ENCODE data around the gene PVRIG. TPM values are rescaled to one million over a fixed set of nuclear protein-coding genes. Genes with fewer than 3 reads are reported as not detected.
"Not testable (repeated sequence)": the region's sequence is repeated elsewhere in the genome, so short reads cannot be mapped to it uniquely, and the experiment has no call there.

PVRIG gene
- polyA plus RNA-seq, 1 experiment, result not detected

DNA sequence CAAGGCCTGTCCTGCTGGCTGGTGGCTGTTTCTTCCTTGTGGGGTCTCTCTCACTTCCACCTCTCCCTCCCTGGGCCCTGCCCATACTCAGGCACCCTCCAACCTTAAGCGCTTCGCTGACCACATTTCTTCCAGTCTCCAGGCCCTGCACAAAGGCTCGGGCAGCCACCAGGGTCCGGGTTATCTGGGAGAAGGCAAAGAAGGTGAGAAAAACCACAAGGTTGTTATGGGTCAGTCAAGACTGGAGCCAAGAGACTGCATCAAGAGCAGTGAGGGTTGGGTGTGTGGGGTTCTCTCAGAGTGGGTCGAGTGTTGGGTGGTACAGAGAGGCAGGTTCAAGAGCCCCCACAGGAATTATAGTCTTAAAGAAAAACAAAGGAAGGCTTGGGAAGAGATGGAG, 45.2 kb upstream of the PVRIG start:
- H3K4me3 ChIP-seq (ENCODE audit: low read depth, low read length), result no peak overlapping the region
- H3K36me3 ChIP-seq (ENCODE audit: control insufficient read depth, insufficient read depth, low read length), result no peaks in the 10 kb centered on the region
- CTCF ChIA-PET, result no interaction called here
- TF ChIP-seq, protein P1, sequence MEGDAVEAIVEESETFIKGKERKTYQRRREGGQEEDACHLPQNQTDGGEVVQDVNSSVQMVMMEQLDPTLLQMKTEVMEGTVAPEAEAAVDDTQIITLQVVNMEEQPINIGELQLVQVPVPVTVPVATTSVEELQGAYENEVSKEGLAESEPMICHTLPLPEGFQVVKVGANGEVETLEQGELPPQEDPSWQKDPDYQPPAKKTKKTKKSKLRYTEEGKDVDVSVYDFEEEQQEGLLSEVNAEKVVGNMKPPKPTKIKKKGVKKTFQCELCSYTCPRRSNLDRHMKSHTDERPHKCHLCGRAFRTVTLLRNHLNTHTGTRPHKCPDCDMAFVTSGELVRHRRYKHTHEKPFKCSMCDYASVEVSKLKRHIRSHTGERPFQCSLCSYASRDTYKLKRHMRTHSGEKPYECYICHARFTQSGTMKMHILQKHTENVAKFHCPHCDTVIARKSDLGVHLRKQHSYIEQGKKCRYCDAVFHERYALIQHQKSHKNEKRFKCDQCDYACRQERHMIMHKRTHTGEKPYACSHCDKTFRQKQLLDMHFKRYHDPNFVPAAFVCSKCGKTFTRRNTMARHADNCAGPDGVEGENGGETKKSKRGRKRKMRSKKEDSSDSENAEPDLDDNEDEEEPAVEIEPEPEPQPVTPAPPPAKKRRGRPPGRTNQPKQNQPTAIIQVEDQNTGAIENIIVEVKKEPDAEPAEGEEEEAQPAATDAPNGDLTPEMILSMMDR (IDR thresholded peaks at IDR 0.05; ENCODE audit: insufficient read depth, low read depth, low read length), result no peak
- no peak for DNase-seq (ENCODE audit: low read depth)
- POLR2A ChIA-PET, result no interaction called here
- H3K27me3 ChIP-seq (ENCODE audit: control insufficient read depth, insufficient read depth, low read length), result no peaks in the 10 kb centered on the region

DNA sequence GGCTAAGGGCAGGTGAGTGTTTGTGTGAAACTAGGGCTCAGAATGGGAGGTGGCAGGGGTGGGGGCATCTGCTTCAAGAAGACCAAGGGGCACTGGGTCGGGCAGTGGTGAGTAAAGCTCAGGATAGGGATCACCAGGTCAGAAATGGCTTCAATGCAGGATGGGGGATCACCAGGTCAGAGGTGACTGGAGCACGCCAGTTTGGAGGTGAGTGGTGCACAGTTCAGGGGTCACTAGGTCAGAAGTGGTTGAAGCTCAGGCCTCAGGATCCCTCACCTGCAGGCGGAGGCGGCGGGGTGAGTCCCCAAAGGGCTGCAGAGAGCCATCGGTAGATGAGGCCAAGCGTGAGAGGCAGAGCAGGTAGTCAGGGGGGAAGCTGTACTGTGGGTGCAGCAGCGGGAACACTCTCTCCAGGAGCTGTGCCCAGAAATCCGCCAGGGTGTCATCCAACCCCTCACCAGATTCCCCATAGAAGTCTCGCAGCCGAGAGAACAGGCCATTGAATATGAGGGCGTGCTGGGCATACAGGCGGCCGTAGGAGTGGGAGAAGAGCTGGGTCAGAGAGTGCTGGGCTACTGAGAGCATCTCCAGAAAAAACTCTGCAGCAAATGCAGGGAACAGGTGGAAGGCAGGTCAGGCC, 44.3 kb upstream of the PVRIG start:
- TF ChIP-seq, protein P1 (IDR thresholded peaks at IDR 0.05; ENCODE audit: insufficient read depth, low read depth, low read length), result no peak
- POLR2A ChIA-PET, result no interaction called here
- no peak for DNase-seq (ENCODE audit: low read depth)
- CTCF ChIA-PET, result no interaction called here
- H3K4me3 ChIP-seq (ENCODE audit: low read depth, low read length), result no peak overlapping the region
- H3K27me3 ChIP-seq (ENCODE audit: control insufficient read depth, insufficient read depth, low read length), result no peaks in the 10 kb centered on the region
- H3K36me3 ChIP-seq (ENCODE audit: control insufficient read depth, insufficient read depth, low read length), result no peaks in the 10 kb centered on the region

DNA sequence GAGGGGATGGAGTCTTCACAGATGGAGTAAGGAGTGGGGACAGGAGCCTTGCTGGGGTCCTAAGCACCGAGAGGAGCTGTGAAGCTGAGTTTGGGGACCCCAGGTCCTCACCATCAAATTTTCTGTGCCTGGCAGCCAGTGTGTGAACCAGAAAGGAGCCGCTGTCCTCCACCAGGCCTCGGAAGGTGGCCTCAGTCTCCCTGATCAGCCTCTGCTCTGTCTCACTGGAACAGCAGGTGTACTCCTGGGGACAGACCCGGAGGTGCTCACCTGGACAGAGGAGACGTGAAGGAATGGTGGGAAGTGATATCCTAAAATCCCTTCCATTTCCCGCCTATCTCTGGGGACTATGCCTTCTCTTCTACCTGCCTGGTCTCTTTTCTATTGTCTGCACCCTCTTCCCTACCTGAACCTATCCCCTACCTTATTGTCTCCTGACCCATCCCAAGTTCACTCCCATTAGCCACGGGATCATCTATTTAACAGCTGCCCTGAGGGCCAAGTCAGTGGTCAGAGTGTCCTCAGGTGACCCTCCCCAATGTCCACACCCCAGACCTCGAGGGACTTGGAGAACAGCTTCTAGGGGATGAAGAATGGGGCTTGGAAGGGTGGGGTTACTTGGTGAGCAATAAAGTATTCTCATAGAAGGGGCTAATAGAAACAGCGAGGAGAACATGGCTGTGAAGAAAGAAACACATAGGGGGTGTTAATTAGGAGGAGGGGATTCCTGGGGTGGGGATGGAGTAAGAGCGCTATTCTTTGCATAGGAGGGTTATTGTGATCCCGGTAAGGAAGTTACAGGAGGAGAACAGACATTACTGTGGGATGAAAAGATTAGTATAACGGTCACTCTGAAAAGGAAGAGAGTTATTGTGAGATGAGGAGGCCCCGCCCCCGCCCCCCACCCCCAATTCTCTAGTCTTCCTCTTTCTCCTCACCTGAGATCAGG, 43.4 kb upstream of the PVRIG start:
- DNase-seq (ENCODE audit: low read depth), result no peak
- CTCF ChIA-PET, result interaction anchor here (1.1 to 1.4 kb wide), 2 partner anchors 16 to 43 kb away, joined by 3 read pairs; no protein-coding TSS in a partner anchor
- Histone ChIP-seq H3K4me3 (ENCODE audit: low read depth, low read length) (peak overlapping the region; percentile 49), H3K27me3 (ENCODE audit: control insufficient read depth, insufficient read depth, low read length) (no peaks in the 10 kb centered on the region), H3K36me3 (ENCODE audit: control insufficient read depth, insufficient read depth, low read length) (no peaks in the 10 kb centered on the region)
- POLR2A ChIA-PET, result interaction anchor here (0.6 to 1.4 kb wide), 2 partner anchors 8 to 66 kb away, joined by 7 to 15 read pairs; partner anchors contain the start of gene GAL3ST4
- TF ChIP-seq, protein P1 (IDR thresholded peaks at IDR 0.05; ENCODE audit: insufficient read depth, low read depth, low read length), result no peak

DNA sequence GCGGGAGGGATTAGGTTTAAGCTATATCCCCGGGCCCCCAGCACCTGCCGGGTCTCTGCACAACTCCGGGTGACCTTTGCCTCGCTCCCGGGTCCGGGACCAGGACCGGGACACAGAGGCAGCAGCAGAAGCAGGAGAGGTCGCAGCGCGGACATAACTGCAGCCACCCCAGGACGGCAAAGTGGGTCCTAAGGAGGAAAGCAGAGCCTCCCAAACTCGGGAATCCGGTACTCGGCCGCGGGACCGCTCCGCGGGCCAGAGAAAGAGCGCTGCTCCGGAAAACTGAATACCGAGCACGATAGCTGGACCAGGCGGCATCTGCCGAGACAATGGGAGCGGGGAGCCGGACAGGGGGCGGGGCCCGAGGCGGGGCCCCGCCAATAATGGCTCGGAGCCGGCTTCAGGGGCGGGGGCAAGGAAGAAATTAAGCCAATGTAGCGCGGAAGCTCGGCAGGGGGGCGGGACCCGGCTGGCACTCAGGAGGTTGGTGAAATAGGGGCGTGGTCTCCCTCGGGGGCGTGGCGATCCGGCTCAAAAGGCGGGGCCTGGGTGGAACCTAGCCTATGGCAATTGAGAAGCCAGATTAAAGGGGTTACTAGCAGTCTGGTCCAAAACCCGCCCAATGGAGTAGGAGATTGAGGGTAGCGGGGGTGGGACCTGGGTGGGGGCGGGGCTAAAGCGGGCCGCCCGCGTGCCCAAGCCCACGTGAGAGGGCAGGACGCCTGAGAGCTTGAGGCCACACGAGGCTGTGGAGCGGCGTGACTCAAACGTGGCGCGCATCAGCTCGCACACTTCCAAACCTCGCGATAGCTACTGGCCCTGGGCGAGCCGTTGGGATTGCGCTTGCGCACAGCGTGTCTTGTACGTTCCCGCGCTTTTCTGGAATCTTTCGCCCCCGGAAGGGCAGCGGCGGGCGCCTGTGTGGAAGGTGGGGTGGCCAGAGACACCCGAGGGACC, 42.4 kb upstream of the PVRIG start, which contains the start of the genes GPC2 and STAG3:
TSS of gene GPC2 (minus strand) at position 337 of the 957 bp plus-strand sequence. CDS start at position 155, 182 bp downstream.
TSS of gene STAG3 (plus strand) at position 874 of the 957 bp plus-strand sequence. CDS start 2,639 bp downstream, outside the sequence.
- TF ChIP-seq, protein P1 (IDR thresholded peaks at IDR 0.05; ENCODE audit: insufficient read depth, low read depth, low read length), result no peak
- no peaks in the 10 kb centered on the region for H3K36me3 ChIP-seq (ENCODE audit: control insufficient read depth, insufficient read depth, low read length)
- no peaks in the 10 kb centered on the region for H3K27me3 ChIP-seq (ENCODE audit: control insufficient read depth, insufficient read depth, low read length)
- DNase-seq (ENCODE audit: low read depth), result peak; percentile 75
- ChIA-PET POLR2A (interaction anchor here (0.5 to 1.4 kb wide), 3 partner anchors 9 to 89 kb away, joined by 3 to 15 read pairs (median 7); partner anchors contain the start of genes COPS6 and GAL3ST4), CTCF (interaction anchor here (0.8 to 1.4 kb wide), 4 partner anchors 9 to 44 kb away, joined by 3 to 5 read pairs (median 4); partner anchors contain the start of gene GAL3ST4)
- H3K4me3 ChIP-seq (ENCODE audit: low read depth, low read length), result peak within 1 kb of the TSS; percentile 49

DNA sequence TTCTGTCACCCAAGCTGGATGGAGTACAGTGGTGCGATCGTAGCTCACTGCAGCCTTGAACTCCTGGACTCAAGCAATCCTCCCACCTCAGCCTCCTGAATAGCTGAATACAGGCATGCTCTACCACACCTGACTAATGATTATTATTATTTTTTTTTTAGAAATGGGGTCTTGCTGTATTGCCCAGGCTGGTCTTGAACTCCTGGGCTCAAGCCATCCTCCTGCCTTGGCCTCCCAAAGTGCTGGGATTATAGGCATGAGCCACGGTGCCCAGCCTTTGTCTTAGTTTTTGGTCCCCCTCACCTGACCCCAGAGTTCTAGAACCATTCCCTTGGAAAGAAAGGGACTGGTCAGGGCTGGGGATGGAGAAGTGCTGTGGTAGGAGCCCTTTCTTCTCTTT, 39.7 kb upstream of the PVRIG start:
- H3K4me3 ChIP-seq (ENCODE audit: low read depth, low read length); H3K27me3 ChIP-seq (ENCODE audit: control insufficient read depth, insufficient read depth, low read length); POLR2A ChIA-PET; DNase-seq (ENCODE audit: low read depth); H3K36me3 ChIP-seq (ENCODE audit: control insufficient read depth, insufficient read depth, low read length): not testable (repeated sequence)
- CTCF ChIA-PET, result interaction anchor here (0.6 to 1.6 kb wide), 4 partner anchors 10 to 47 kb away, joined by 3 to 6 read pairs (median 4); no protein-coding TSS in a partner anchor

DNA sequence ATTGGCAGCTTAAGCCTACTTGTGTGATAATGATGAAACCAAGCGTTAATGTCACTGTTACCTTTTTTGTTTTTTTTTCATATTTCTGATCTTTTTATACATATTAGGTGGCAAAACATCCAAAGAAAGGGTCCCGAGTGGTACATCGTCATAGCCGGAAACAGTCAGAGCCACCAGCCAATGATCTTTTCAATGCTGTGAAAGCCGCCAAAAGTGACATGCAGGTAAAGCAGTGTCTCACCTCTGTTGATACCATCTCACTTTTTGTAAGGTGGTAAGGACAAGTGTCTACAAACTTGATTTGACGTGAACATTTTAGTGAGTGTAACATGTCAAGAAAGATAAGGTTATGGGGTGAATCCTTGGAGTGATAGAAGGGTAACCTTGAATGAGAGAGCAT, 37.1 kb upstream of the PVRIG start:
- POLR2A ChIA-PET; H3K4me3 ChIP-seq (ENCODE audit: low read depth, low read length); H3K36me3 ChIP-seq (ENCODE audit: control insufficient read depth, insufficient read depth, low read length); H3K27me3 ChIP-seq (ENCODE audit: control insufficient read depth, insufficient read depth, low read length); DNase-seq (ENCODE audit: low read depth); CTCF ChIA-PET: not testable (repeated sequence)

DNA sequence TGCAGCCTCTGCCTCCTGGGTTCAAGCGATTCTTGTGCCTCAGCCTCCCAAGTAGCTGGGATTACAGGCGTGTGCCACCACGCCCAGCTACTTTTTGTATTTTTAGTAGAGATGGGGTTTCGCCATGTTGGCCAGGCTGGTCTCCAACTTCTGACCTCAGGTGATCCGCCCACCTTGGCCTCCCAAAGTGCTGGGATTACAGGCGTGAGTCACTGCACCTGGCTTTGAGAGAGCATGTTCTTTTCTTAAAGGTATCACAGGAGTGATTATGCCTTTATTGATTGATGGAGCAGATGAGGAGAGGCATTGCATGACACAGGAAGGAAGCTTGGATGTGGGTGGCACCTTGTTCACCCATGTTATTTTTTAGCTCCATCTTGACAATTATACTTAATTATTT, 36.7 kb upstream of the PVRIG start:
- POLR2A ChIA-PET; H3K4me3 ChIP-seq (ENCODE audit: low read depth, low read length); DNase-seq (ENCODE audit: low read depth); H3K36me3 ChIP-seq (ENCODE audit: control insufficient read depth, insufficient read depth, low read length); H3K27me3 ChIP-seq (ENCODE audit: control insufficient read depth, insufficient read depth, low read length): not testable (repeated sequence)
- CTCF ChIA-PET, result interaction anchor here (0.6 kb wide), 1 partner anchor 189 kb away, joined by 3 read pairs; no protein-coding TSS in a partner anchor

All from BJ (cell line).